AG04450 (cell line): Measurements from ENCODE around the gene THEM4. TPM values are rescaled to one million over a fixed set of nuclear protein-coding genes. Genes with fewer than 3 reads are reported as not detected.

Experiments
- CTCF ChIA-PET: fragments of 300-600, 350-600 bp; formaldehyde crosslinking; extraction: SDS; loops from one replicate; lab custom pipeline; 2022; ENCODE audit warnings: antibody characterized with exemption, inconsistent platforms; lab: Charles Lee
- POLR2A ChIA-PET: fragments of 350-600 bp; formaldehyde crosslinking; extraction: SDS; loops from one replicate; lab custom pipeline; 2021; ENCODE audit warnings: antibody characterized with exemption, inconsistent platforms; lab: Yijun Ruan, JAX
- DNase-seq: peaks from one replicate; pipeline ENCODE4 v3.0.0-alpha.2; 2011; ENCODE audit warnings: low read depth, low spot score
- H3K27ac ChIP-seq: one replicate; pipeline ENCODE4 v1.5.1; 2012; ENCODE audit warnings: low read depth, low read length, control low read depth
- H3K27me3 ChIP-seq: one replicate; pipeline ENCODE4 v1.6.0; 2012; ENCODE audit warnings: low read length; ENCODE audit not compliant: control insufficient read depth, insufficient read depth
- H3K4me3 ChIP-seq: 2 replicates; pipeline ENCODE4 v1.5.1; 2011; ENCODE audit warnings: mild to moderate bottlenecking, low read depth, low read length, control low read depth
- H3K9me3 ChIP-seq: 2 replicates; pipeline ENCODE4 v1.5.1; 2012; ENCODE audit warnings: low read length; ENCODE audit not compliant: control insufficient read depth, insufficient read depth
- CTCF ChIP-seq: IDR thresholded peaks from 2 replicates; pipeline ENCODE4 v1.5.1; 2011; ENCODE audit warnings: low read depth, low read length, control low read depth, inconsistent platforms
- polyA plus RNA-seq: library from polyadenylated mRNA; depleted of rRNA; stranded (reverse); fragments of >200 nt; gene quantifications from 2 replicates; pipeline ENCODE4 v1.2.3, GENCODE V29; 2011

THEM4 gene
- polyA plus RNA-seq, 1 experiment: 24.8 TPM

- no peak within 1 kb of the TSS for H3K27ac ChIP-seq
- POLR2A ChIA-PET: no interaction called here
- no peak for TF ChIP-seq CTCF
- peaks cover 51% of the 10 kb centered on the region for H3K27me3 ChIP-seq
- CTCF ChIA-PET: interaction anchor here (0.8 kb wide), 1 partner anchor 28 kb away, joined by 3 read pairs; no protein-coding TSS in a partner anchor
- no peak for DNase-seq
- H3K4me3 ChIP-seq: no peak within 1 kb of the TSS
- no peaks in the 10 kb centered on the region for H3K9me3 ChIP-seq
Observed at GRCh38 chr1:151853411-151853943, 55.8 kb downstream of the THEM4 start, which contains the start of gene THEM5. THEM5 (minus strand) TSS chr1:151853712; CDS start chr1:151853565, 147 bp downstream.

DNA sequence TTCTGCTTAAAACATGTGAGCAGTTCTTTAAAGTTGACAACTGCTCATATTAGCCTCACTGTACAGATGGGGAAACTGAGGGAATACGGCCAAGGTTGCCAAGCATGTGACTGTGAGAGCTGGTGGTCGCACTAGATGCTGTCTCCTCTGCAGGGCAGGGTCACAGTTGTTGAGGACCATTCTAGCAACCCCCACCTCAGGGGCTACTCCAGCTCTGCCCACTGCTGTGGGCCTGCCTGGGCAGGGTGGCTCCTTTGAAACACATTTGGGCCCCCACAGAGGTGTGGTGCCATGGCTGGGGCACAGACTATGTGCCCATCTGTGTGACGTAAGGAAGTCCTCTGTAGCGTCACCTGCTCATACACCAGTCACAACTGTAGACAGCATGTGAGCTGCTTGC, 56.6 kb downstream of the THEM4 start:
- Histone ChIP-seq H3K27me3 (peaks cover 54% of the 10 kb centered on the region), H3K9me3 (no peaks in the 10 kb centered on the region), H3K4me3 (no peak overlapping the region), H3K27ac (no peak overlapping the region)
- ChIA-PET POLR2A (no interaction called here), CTCF (interaction anchor here (0.8 to 1.0 kb wide), 2 partner anchors 29 to 149 kb away, joined by 3 to 4 read pairs; no protein-coding TSS in a partner anchor)
- no peak for TF ChIP-seq CTCF
- DNase-seq: no peak

DNA sequence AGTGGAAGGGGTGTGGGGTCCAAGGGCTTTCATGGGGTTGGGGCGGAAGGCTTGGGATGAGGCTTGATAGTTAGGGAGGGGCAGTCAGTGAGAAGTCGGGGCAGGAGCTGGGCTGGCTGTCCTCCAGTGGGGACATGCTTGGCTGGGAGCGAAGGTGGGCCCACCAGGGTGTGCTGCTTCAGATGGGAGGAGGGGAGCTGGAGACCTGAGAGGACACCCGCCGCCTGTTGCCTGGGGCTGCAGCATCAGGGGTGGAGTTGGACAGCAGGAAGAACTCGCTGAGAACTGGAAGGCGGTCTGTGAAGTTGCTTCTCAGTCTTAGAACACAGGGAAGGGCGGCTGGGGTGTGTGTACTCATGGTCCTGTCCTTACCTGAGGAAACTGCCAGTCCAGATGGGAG, 57.4 kb downstream of the THEM4 start:
- no peaks in the 10 kb centered on the region for H3K9me3 ChIP-seq
- ChIA-PET POLR2A (interaction anchor here (0.5 kb wide), 1 partner anchor 57 kb away, joined by 3 read pairs; the partner anchor contains the start of gene THEM4), CTCF (interaction anchor here (1.0 kb wide), 1 partner anchor 150 kb away, joined by 4 read pairs; no protein-coding TSS in a partner anchor)
- no peak overlapping the region for H3K4me3 ChIP-seq
- DNase-seq: no peak
- H3K27me3 ChIP-seq: peaks cover 50% of the 10 kb centered on the region
- no peak overlapping the region for H3K27ac ChIP-seq
- no peak for TF ChIP-seq CTCF

GRCh38 chr1:151849871-151850270, 59.4 kb downstream of the THEM4 start:
- CTCF ChIA-PET: no interaction called here
- POLR2A ChIA-PET: no interaction called here
- H3K27ac ChIP-seq: no peak overlapping the region
- H3K27me3 ChIP-seq: peaks cover 50% of the 10 kb centered on the region
- no peak overlapping the region for H3K4me3 ChIP-seq
- no peak for DNase-seq
- no peak for TF ChIP-seq CTCF
- no peaks in the 10 kb centered on the region for H3K9me3 ChIP-seq

- no peak for TF ChIP-seq CTCF
- Histone ChIP-seq H3K4me3 (no peak overlapping the region), H3K27me3 (peaks cover 57% of the 10 kb centered on the region), H3K27ac (no peak overlapping the region), H3K9me3 (no peaks in the 10 kb centered on the region)
- CTCF ChIA-PET: interaction anchor here (1.6 kb wide), 1 partner anchor 9 kb away, joined by 4 read pairs; no protein-coding TSS in a partner anchor
- POLR2A ChIA-PET: no interaction called here
- DNase-seq: no peak
Observed at GRCh38 chr1:151849126-151849525, 60.2 kb downstream of the THEM4 start.
